HCT116 (cell line): ENCODE data around the gene REG3A. TPM values are rescaled to one million over a fixed set of nuclear protein-coding genes. Genes with fewer than 3 reads are reported as not detected.

Experiments
- ATAC-seq: fragments of 200-7000 bp; cut with Tn5 transposase; 2 replicates; pipeline ENCODE4 v1.9.1; 2020; ENCODE audit warnings: mild to moderate bottlenecking, moderate library complexity
- BruUV-seq: library from RNA; stranded (reverse); fragments of 400-500 nt; replicated peaks from 2 replicates; lab custom pipeline; 2021; lab: Mats Ljungman, UMichigan
- CTCF ChIA-PET: fragments of 300-600 bp; sonication (Branson Sonifier 250); formaldehyde crosslinking; loops from one replicate; lab custom pipeline; 2021; ENCODE audit warnings: antibody characterized with exemption; lab: Charles Lee
- POLR2A ChIA-PET: fragments of 300-600, 350-600 bp; sonication (Branson Sonifier 250); formaldehyde crosslinking; loops from one replicate; lab custom pipeline; 2021; ENCODE audit warnings: antibody characterized with exemption; lab: Charles Lee
- RAD21 ChIA-PET, 2 experiments: fragments of 300-600 bp; sonication (Branson Sonifier 250); formaldehyde crosslinking; loops; one replicate each; lab custom pipeline; 2023; ENCODE audit warnings: low total read pairs in 2 of 2; ENCODE audit not compliant: uncharacterized antibody in 2 of 2, unreplicated experiment in 2 of 2, low non-redundant PET in 1 of 2; lab: Charles Lee
- DNase-seq: peaks from one replicate; pipeline ENCODE4 v3.0.0-alpha.2; 2010; ENCODE audit warnings: low read depth, low spot score
- H2AFZ ChIP-seq: fragments of 200-600 bp; shearing (Covaris generic), sonication (generic); 2 replicates; pipeline ENCODE4 v1.6.1; 2017; ENCODE audit warnings: low read depth, mixed run types, mixed read lengths, antibody characterized with exemption, low read length; ENCODE audit not compliant: poor library complexity, severe bottlenecking
- H3K27ac ChIP-seq: 2 replicates; pipeline ENCODE4 v1.5.1; 2012; ENCODE audit warnings: low read depth, low read length
- H3K27me3 ChIP-seq: fragments of 200-600 bp; sonication (generic); 2 replicates; pipeline ENCODE4 v1.6.1; 2016; ENCODE audit warnings: mixed run types, low read length, mixed read lengths; ENCODE audit not compliant: insufficient read depth
- H3K36me3 ChIP-seq, 2 experiments: fragments of 200-500 bp in 1 of 2; fragments of 200-600 bp in 1 of 2; sonication (Bioruptor generic) in 1 of 2; sonication (generic) in 1 of 2; 2 replicates each; pipeline versions ENCODE4 v1.5.1 to v1.6.1; 2014 to 2016; ENCODE audit warnings: low read length in 2 of 2, inconsistent platforms in 1 of 2, mixed read lengths in 1 of 2, mixed run types in 1 of 2; ENCODE audit not compliant: insufficient read depth in 2 of 2, control insufficient read depth in 1 of 2
- H3K4me1 ChIP-seq, 2 experiments: fragments of 200-600 bp in 1 of 2; sonication (generic) in 1 of 2; 2 replicates each; pipeline versions ENCODE4 v1.5.1 to v1.6.1; 2012 to 2017; ENCODE audit warnings: low read length in 2 of 2, inconsistent platforms in 1 of 2, mild to moderate bottlenecking in 1 of 2, mixed read lengths in 1 of 2, mixed run types in 1 of 2, moderate library complexity in 1 of 2; ENCODE audit not compliant: insufficient read depth in 2 of 2, control insufficient read depth in 1 of 2
- H3K4me2 ChIP-seq: fragments of 200-600 bp; sonication (generic); 2 replicates; pipeline ENCODE4 v1.6.1; 2017; ENCODE audit warnings: mixed run types, low read length, mixed read lengths
- H3K4me3 ChIP-seq, 2 experiments: fragments of 200-600 bp in 1 of 2; sonication (generic) in 1 of 2; replicated peaks in 1 of 2; 2 replicates each; pipeline ENCODE4 v1.5.1; 2011 to 2016; ENCODE audit warnings: low read length in 2 of 2, control low read depth in 1 of 2, low read depth in 1 of 2, mild to moderate bottlenecking in 1 of 2, mixed read lengths in 1 of 2, mixed run types in 1 of 2
- H3K79me2 ChIP-seq: fragments of 200-600 bp; sonication (generic); 2 replicates; pipeline ENCODE4 v1.6.1; 2017; ENCODE audit warnings: mild to moderate bottlenecking, mixed run types, low read length, moderate library complexity, mixed read lengths; ENCODE audit not compliant: insufficient read depth
- H3K9ac ChIP-seq: fragments of 200-600 bp; sonication (generic); 2 replicates; pipeline ENCODE4 v1.6.1; 2016; ENCODE audit warnings: low read length, mixed read lengths
- H3K9me2 ChIP-seq: fragments of 200-600 bp; sonication (generic), shearing (Covaris generic); 2 replicates; pipeline ENCODE4 v1.6.1; 2017; ENCODE audit warnings: mixed run types, mild to moderate bottlenecking, moderate library complexity; ENCODE audit not compliant: insufficient read depth
- H3K9me3 ChIP-seq, 2 experiments: fragments of 200-500 bp in 1 of 2; fragments of 200-600 bp in 1 of 2; sonication (Bioruptor generic) in 1 of 2; sonication (generic) in 1 of 2; 2 replicates each; pipeline ENCODE4 v1.6.1; 2014 to 2017; ENCODE audit warnings: low read length in 2 of 2, mixed read lengths in 2 of 2, inconsistent platforms in 1 of 2, low read depth in 1 of 2, mild to moderate bottlenecking in 1 of 2, mixed run types in 1 of 2, moderate library complexity in 1 of 2; ENCODE audit not compliant: control insufficient read depth in 1 of 2, insufficient read depth in 1 of 2
- H4K20me1 ChIP-seq: fragments of 200-600 bp; sonication (generic), shearing (Covaris generic); 2 replicates; pipeline ENCODE4 v1.6.1; 2017; ENCODE audit warnings: mixed run types, mild to moderate bottlenecking, moderate library complexity; ENCODE audit not compliant: insufficient read depth
- CBX3 ChIP-seq: IDR thresholded peaks from 2 replicates; pipeline ENCODE4 v1.6.1; 2012; ENCODE audit warnings: low read depth
- CEBPB ChIP-seq: IDR thresholded peaks from 2 replicates; pipeline ENCODE4 v1.6.1; 2012; ENCODE audit warnings: low read depth
- CTCF ChIP-seq, 3 experiments: fragments of 200-600 bp in 1 of 3; sonication (generic) in 1 of 3; IDR thresholded peaks in 2 of 3; conservative IDR thresholded peaks in 1 of 3; 2 replicates each; pipeline ENCODE4 v1.5.1; 2012 to 2017; ENCODE audit warnings: low read depth in 2 of 3, low read length in 2 of 3, antibody characterized with exemption in 1 of 3, borderline replicate concordance in 1 of 3, control low read depth in 1 of 3, mild to moderate bottlenecking in 1 of 3, mixed read lengths in 1 of 3, mixed run types in 1 of 3, moderate library complexity in 1 of 3; ENCODE audit not compliant: insufficient read depth in 1 of 3
- FOSL1 ChIP-seq: IDR thresholded peaks from 2 replicates; pipeline ENCODE4 v1.6.1; 2012; ENCODE audit warnings: low read depth
- JUND ChIP-seq: IDR thresholded peaks from 2 replicates; pipeline ENCODE4 v1.6.1; 2012
- MAX ChIP-seq: IDR thresholded peaks from 2 replicates; pipeline ENCODE4 v1.6.1; 2012
- POLR2AphosphoS5 ChIP-seq: IDR thresholded peaks from 2 replicates; pipeline ENCODE4 v1.6.1; 2011; ENCODE audit warnings: mild to moderate bottlenecking, low read depth, low read length, moderate library complexity
- RAD21 ChIP-seq: IDR thresholded peaks from 2 replicates; pipeline ENCODE4 v1.6.1; 2012; ENCODE audit warnings: low read depth, mild to moderate bottlenecking
- SP1 ChIP-seq: IDR thresholded peaks from 2 replicates; pipeline ENCODE4 v1.6.1; 2012; ENCODE audit warnings: low read depth
- SRF ChIP-seq: IDR thresholded peaks from 2 replicates; pipeline ENCODE4 v1.6.1; 2012; ENCODE audit warnings: low read depth
- TCF7L2 ChIP-seq: IDR thresholded peaks from 2 replicates; pipeline ENCODE4 v1.7.0; 2011; ENCODE audit warnings: borderline replicate concordance, inconsistent platforms; ENCODE audit not compliant: insufficient read depth, insufficient read length; ENCODE audit errors: extremely low read depth
- ZFX ChIP-seq: fragments of 450-650 bp; IDR thresholded peaks from 2 replicates; pipeline ENCODE4 v1.6.1; 2017
- intact Hi-C: fragments of 100-400 bp; cut with micrococcal nuclease; formaldehyde crosslinking; loops from 2 replicates; pipeline ENCODE4 v1.10.0; 2022
- total RNA-seq: library from RNA; stranded (reverse); gene quantifications from one replicate; pipeline ENCODE4 v1.2.1, GENCODE V29; 2021; ENCODE audit not compliant: unreplicated experiment

REG3A gene
- total RNA-seq, 1 experiment from 2014 or later, result not detected

- TF ChIP-seq CTCF (IDR thresholded peaks at IDR 0.05 in 2 of 3, conservative IDR thresholded peaks at IDR 0.05 in 1 of 3; ENCODE audit: borderline replicate concordance in 1 of 3, insufficient read depth in 1 of 3, low read depth in 2 of 3, low read length in 2 of 3) (no peak), MAX (no peak), TCF7L2 (no peak)
Measured at GRCh38 chr2:79124907-79125720, 34.4 kb downstream of the REG3A start (continued).

GRCh38 chr2:79122676-79123075 lies 36.9 kb downstream of the REG3A start:
- Histone ChIP-seq H3K4me3 (no peak overlapping the region), H3K36me3 (no peaks in the 10 kb centered on the region), H3K79me2 (no peaks in the 10 kb centered on the region), H3K4me1 (no peaks in the 10 kb centered on the region), H4K20me1 (no peaks in the 10 kb centered on the region), H3K9me2 (no peaks in the 10 kb centered on the region), H3K9ac (no peak overlapping the region), H3K4me2 (no peak overlapping the region), H3K27ac (no peak overlapping the region), H2AFZ (no peak overlapping the region), H3K9me3 (peaks cover 0 to 26% of the 10 kb centered on the region in 2 experiments; a peak in 2 of 4 replicates), H3K27me3 (no peaks in the 10 kb centered on the region)
- intact Hi-C loops, result no loop called here
- CTCF ChIA-PET, result no interaction called here
- POLR2A ChIA-PET, result no interaction called here
- no peak for TF ChIP-seq CBX3
- TF ChIP-seq RAD21, result no peak
- no peak for TF ChIP-seq SP1
- no peak for TF ChIP-seq FOSL1
- TF ChIP-seq MAX, result no peak
- TF ChIP-seq ZFX, result no peak
- no peak for TF ChIP-seq JUND
- no peak for TF ChIP-seq SRF
- TF ChIP-seq POLR2AphosphoS5, result no peak
- no peak for TF ChIP-seq CEBPB
- ATAC-seq, result no peak
- BruUV-seq, result no TSS peak
- DNase-seq, result no peak
- RAD21 ChIA-PET, result no interaction called here
